ENCODE results near the gene INTS6.

DNA sequence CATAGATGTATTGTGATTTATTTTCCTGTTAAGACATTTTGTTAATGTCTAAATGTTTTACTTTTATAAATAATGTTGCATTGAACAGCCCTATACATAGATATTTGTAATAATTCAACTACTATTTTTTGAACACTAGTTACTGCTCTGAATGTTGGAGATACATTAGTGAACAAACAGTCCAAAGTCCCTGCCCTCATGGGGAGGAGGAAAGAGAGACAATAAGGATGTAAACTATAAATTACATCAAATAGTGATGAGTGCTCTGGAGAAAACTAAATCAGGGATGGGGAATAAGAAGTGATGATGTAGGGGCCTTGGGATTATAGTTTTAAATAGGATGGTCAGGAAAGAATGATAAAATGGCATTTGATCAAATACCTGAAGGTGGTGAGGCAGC lies 12.3 kb upstream of the INTS6 start:
- TF ChIP-seq, protein P1, sequence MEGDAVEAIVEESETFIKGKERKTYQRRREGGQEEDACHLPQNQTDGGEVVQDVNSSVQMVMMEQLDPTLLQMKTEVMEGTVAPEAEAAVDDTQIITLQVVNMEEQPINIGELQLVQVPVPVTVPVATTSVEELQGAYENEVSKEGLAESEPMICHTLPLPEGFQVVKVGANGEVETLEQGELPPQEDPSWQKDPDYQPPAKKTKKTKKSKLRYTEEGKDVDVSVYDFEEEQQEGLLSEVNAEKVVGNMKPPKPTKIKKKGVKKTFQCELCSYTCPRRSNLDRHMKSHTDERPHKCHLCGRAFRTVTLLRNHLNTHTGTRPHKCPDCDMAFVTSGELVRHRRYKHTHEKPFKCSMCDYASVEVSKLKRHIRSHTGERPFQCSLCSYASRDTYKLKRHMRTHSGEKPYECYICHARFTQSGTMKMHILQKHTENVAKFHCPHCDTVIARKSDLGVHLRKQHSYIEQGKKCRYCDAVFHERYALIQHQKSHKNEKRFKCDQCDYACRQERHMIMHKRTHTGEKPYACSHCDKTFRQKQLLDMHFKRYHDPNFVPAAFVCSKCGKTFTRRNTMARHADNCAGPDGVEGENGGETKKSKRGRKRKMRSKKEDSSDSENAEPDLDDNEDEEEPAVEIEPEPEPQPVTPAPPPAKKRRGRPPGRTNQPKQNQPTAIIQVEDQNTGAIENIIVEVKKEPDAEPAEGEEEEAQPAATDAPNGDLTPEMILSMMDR (conservative IDR thresholded peaks at IDR 0.05 in 1 of 2, IDR thresholded peaks at IDR 0.05 in 1 of 2; ENCODE audit: extremely low read depth in 1 of 2, insufficient read depth in 1 of 2, low read depth in 1 of 2, low read length in 2 of 2) = no peak
- TF ChIP-seq EZH2 (IDR thresholded peaks at IDR 0.05; ENCODE audit: borderline replicate concordance, low read length) = no peak
